GM10248 (cell line): ENCODE data around the gene NADK2.

Source experiments
- CTCF ChIA-PET: fragments of 300-600 bp; sonication (Branson Sonifier 250); formaldehyde crosslinking; extraction: SDS; loops from one replicate; lab custom pipeline; 2021; ENCODE audit warnings: antibody characterized with exemption; lab: Yijun Ruan, JAX
- POLR2A ChIA-PET: fragments of 350-650 bp; sonication (Branson Sonifier 250); formaldehyde crosslinking; extraction: SDS; loops from one replicate; lab custom pipeline; 2020; ENCODE audit warnings: antibody characterized with exemption; lab: Yijun Ruan, JAX
- DNase-seq: peaks from one replicate; pipeline ENCODE4 v3.0.0; 2012; ENCODE audit errors: extremely low spot score
- CTCF ChIP-seq: IDR thresholded peaks from 2 replicates; pipeline ENCODE4 v1.5.1; 2012; ENCODE audit warnings: mild to moderate bottlenecking, low read depth; ENCODE audit errors: extremely low read depth, missing control alignments, control extremely low read depth

Gene NADK2

GRCh38 chr5:36181774-36182173 lies 60.0 kb downstream of the NADK2 start:
- no peak for TF ChIP-seq CTCF
- ChIA-PET POLR2A (no interaction called here), CTCF (interaction anchor here (1.2 kb wide), 1 partner anchor 55 kb away, joined by 3 read pairs; no protein-coding TSS in a partner anchor)
- DNase-seq: no peak

- CTCF ChIA-PET: interaction anchor here (0.8 to 1.0 kb wide), 2 partner anchors 9 to 15 kb away, joined by 3 read pairs; no protein-coding TSS in a partner anchor
- POLR2A ChIA-PET: no interaction called here
- TF ChIP-seq CTCF: no peak
- no peak for DNase-seq
Measured at GRCh38 chr5:36180556-36181350, 61.0 kb downstream of the NADK2 start.

- no peak for DNase-seq
- no peak for TF ChIP-seq CTCF
- POLR2A ChIA-PET: no interaction called here
- CTCF ChIA-PET: interaction anchor here (0.8 to 1.0 kb wide), 2 partner anchors 8 to 14 kb away, joined by 3 read pairs; no protein-coding TSS in a partner anchor
Measured at GRCh38 chr5:36179950-36180349, 61.8 kb downstream of the NADK2 start.

- DNase-seq: no peak
- CTCF ChIA-PET: interaction anchor here (0.7 to 1.7 kb wide), 23 partner anchors 9 to 215 kb away, joined by 3 to 9 read pairs (median 4); partner anchors contain the start of genes NADK2, RANBP3L and SKP2
- no peak for TF ChIP-seq CTCF
- POLR2A ChIA-PET: no interaction called here
Measured at GRCh38 chr5:36178524-36178890, 63.2 kb downstream of the NADK2 start.

GRCh38 chr5:36177715-36178523 lies 63.8 kb downstream of the NADK2 start:
- DNase-seq: no peak
- TF ChIP-seq CTCF: no peak
- ChIA-PET CTCF (interaction anchor here (0.6 to 1.7 kb wide), 28 partner anchors 9 to 216 kb away, joined by 3 to 9 read pairs (median 4); partner anchors contain the start of genes NADK2, RANBP3L and SKP2), POLR2A (no interaction called here)

- no peak for TF ChIP-seq CTCF
Measured at GRCh38 chr5:36177154-36177553, 64.6 kb downstream of the NADK2 start.

More at GRCh38 chr5:36177154-36177553, 64.6 kb downstream of the NADK2 start:
- ChIA-PET CTCF (interaction anchor here (0.6 to 1.7 kb wide), 7 partner anchors 10 to 129 kb away, joined by 3 to 4 read pairs (median 3); partner anchors contain the start of gene NADK2), POLR2A (no interaction called here)
- peak; percentile 29 for DNase-seq
